ENCODE measurements around the gene OR5H14. TPM values are rescaled to one million over a fixed set of nuclear protein-coding genes. Genes with fewer than 3 reads are reported as not detected.

OR5H14 gene
- total and polyA plus RNA-seq, 2 of the 8 experiments (the other 6 are each of a cell fraction or from before 2014, with no cell fraction given), result not detected

GRCh38 chr3:98151241-98151640 is 4.0 kb downstream of the OR5H14 start:
- ChIA-PET CTCF (ENCODE audit: partially characterized antibody) (no interaction called here), POLR2A (ENCODE audit: partially characterized antibody) (no interaction called here)
- no peaks in the 10 kb centered on the region for H3K79me2 ChIP-seq (ENCODE audit: control insufficient read depth in 1 of 2, insufficient read depth in 2 of 2, low read length in 2 of 2)
- no peak overlapping the region for H2BK15ac ChIP-seq (ENCODE audit: low read length)
- H3K4me1 ChIP-seq (replicated peaks in 1 of 4; ENCODE audit: control insufficient read depth in 3 of 4, insufficient read depth in 4 of 4, low read length in 3 of 4), result no peaks in the 10 kb centered on the region
- H3K4ac ChIP-seq (replicated peaks; ENCODE audit: insufficient read length, low read depth, low read length), result no peak overlapping the region
- no peak overlapping the region for H2BK12ac ChIP-seq (ENCODE audit: low read depth, low read length)
- H3K14ac ChIP-seq (ENCODE audit: insufficient read length), result no peak overlapping the region
- no peaks in the 10 kb centered on the region for H4K20me1 ChIP-seq (replicated peaks in 1 of 2; ENCODE audit: control insufficient read depth in 1 of 2, insufficient read depth in 2 of 2, low read length in 2 of 2)
- no peak overlapping the region for H3K4me3 ChIP-seq (ENCODE audit: extremely low read depth in 1 of 4, insufficient read depth in 2 of 4, low read depth in 3 of 4, low read length in 4 of 4)
- H4K8ac ChIP-seq (ENCODE audit: extremely low read depth, insufficient read depth, low read length), result no peak overlapping the region
- H4K91ac ChIP-seq (replicated peaks; ENCODE audit: insufficient read length, low read length), result no peak overlapping the region
- TF ChIP-seq EZH2 (IDR thresholded peaks at IDR 0.05; ENCODE audit: low read depth, low read length, severe bottlenecking), result no peak
- WGBS, 2 experiments (ENCODE audit: extremely low coverage in 1 of 2, insufficient coverage in 1 of 2, insufficient read length in 1 of 2, insufficient replicate concordance in 2 of 2, low coverage in 1 of 2, low lambda C conversion rate in 2 of 2, missing lambda C conversion rate in 1 of 2), result 93% methylated on average over 5 of the region's 5 CpGs; no CpG with 5 or more reads in 1 of the 2 experiments
- H3K27ac ChIP-seq (ENCODE audit: low read depth, low read length), result no peak overlapping the region
- DNase-seq (ENCODE audit: low read depth in 1 of 2, low spot score in 2 of 2) (no peak), FAIRE-seq (no peak)
- H2BK120ac ChIP-seq (replicated peaks; ENCODE audit: low read depth, low read length), result no peak overlapping the region
- H2BK5ac ChIP-seq (ENCODE audit: low read depth, low read length), result no peak overlapping the region
- H3K27me3 ChIP-seq (replicated peaks in 1 of 4; ENCODE audit: control insufficient read depth in 3 of 4, extremely low read depth in 1 of 4, insufficient read depth in 3 of 4, low read length in 3 of 4), result no peaks in the 10 kb centered on the region
- no peak overlapping the region for H3K18ac ChIP-seq (ENCODE audit: extremely low read depth, low read length)
- no peak overlapping the region for H3K56ac ChIP-seq (replicated peaks; ENCODE audit: insufficient read length, low read depth, low read length)
- no peak overlapping the region for H2BK20ac ChIP-seq (ENCODE audit: low read length)
- H2AK5ac ChIP-seq (ENCODE audit: low read depth, low read length), result no peak overlapping the region
- H3K9me3 ChIP-seq (ENCODE audit: insufficient read depth in 2 of 2, low read depth in 1 of 2, low read length in 1 of 2), result no peaks in the 10 kb centered on the region
- H3K36me3 ChIP-seq (ENCODE audit: control insufficient read depth in 2 of 4, insufficient read depth in 4 of 4, low read length in 3 of 4), result no peaks in the 10 kb centered on the region
- no peak overlapping the region for H3K23ac ChIP-seq (ENCODE audit: insufficient read length)
- no peak overlapping the region for H4K5ac ChIP-seq (ENCODE audit: insufficient read length, low read depth, low read length)
- H3K4me2 ChIP-seq (ENCODE audit: insufficient read depth in 1 of 2, low read depth in 2 of 2, low read length in 2 of 2), result no peak overlapping the region
- H3K23me2 ChIP-seq (ENCODE audit: low read depth, low read length), result no peaks in the 10 kb centered on the region; the same call in 1 of the 2 replicates
- H3K9ac ChIP-seq (replicated peaks in 1 of 4; ENCODE audit: extremely low read depth in 1 of 4, low read depth in 3 of 4, low read length in 3 of 4), result no peak overlapping the region
- no peaks in the 10 kb centered on the region for H3K79me1 ChIP-seq (ENCODE audit: low read depth, low read length)
- no peak overlapping the region for H2AFZ ChIP-seq (ENCODE audit: low read length)
